IPS-15b (cell line): ENCODE data around the gene PSMD13.

Source experiments
- H3K27me3 ChIP-seq: one replicate; pipeline ENCODE4 v1.6.1; 2013; ENCODE audit warnings: low read length; ENCODE audit not compliant: control insufficient read depth, insufficient read depth
- H3K36me3 ChIP-seq: one replicate; pipeline ENCODE4 v1.6.1; 2013; ENCODE audit warnings: low read length; ENCODE audit not compliant: control insufficient read depth, insufficient read depth
- H3K4me1 ChIP-seq: one replicate; pipeline ENCODE4 v1.6.1; 2013; ENCODE audit warnings: mild to moderate bottlenecking, low read length; ENCODE audit not compliant: control insufficient read depth, insufficient read depth
- H3K4me3 ChIP-seq: one replicate; pipeline ENCODE4 v1.5.1; 2013; ENCODE audit warnings: low read depth, low read length
- H3K9ac ChIP-seq: one replicate; pipeline ENCODE4 v1.6.1; 2013; ENCODE audit warnings: low read depth, mild to moderate bottlenecking, low read length
- H3K9me3 ChIP-seq: one replicate; pipeline ENCODE4 v1.6.1; 2013; ENCODE audit warnings: mild to moderate bottlenecking, low read length; ENCODE audit not compliant: control insufficient read depth, insufficient read depth

The PSMD13 gene

GRCh38 chr11:272195-272930 lies 35.6 kb downstream of the PSMD13 start:
- no peak overlapping the region for H3K9ac ChIP-seq
- H3K36me3 ChIP-seq = no peaks in the 10 kb centered on the region
- H3K9me3 ChIP-seq = no peaks in the 10 kb centered on the region
- peaks cover 3% of the 10 kb centered on the region for H3K27me3 ChIP-seq
- H3K4me3 ChIP-seq = no peak overlapping the region
- peaks cover 12% of the 10 kb centered on the region for H3K4me1 ChIP-seq

GRCh38 chr11:272931-273198 lies 36.1 kb downstream of the PSMD13 start:
- no peak overlapping the region for H3K4me3 ChIP-seq
- H3K9me3 ChIP-seq = no peaks in the 10 kb centered on the region
- no peaks in the 10 kb centered on the region for H3K36me3 ChIP-seq
- peaks cover 6% of the 10 kb centered on the region for H3K27me3 ChIP-seq
- no peak overlapping the region for H3K9ac ChIP-seq
- H3K4me1 ChIP-seq = peaks cover 9% of the 10 kb centered on the region

GRCh38 chr11:276219-276618 lies 39.4 kb downstream of the PSMD13 start:
- Histone ChIP-seq H3K9ac (no peak overlapping the region), H3K27me3 (peaks cover 34% of the 10 kb centered on the region), H3K4me1 (peaks cover 3% of the 10 kb centered on the region)

GRCh38 chr11:278001-278951 lies 41.5 kb downstream of the PSMD13 start, which contains the start of gene NLRP6:
TSS of gene NLRP6 (plus strand) at chr11:278407. CDS start at chr11:278570, 163 bp downstream.
- H3K4me1 ChIP-seq = peaks cover 3% of the 10 kb centered on the region
- H3K36me3 ChIP-seq = no peaks in the 10 kb centered on the region
- no peaks in the 10 kb centered on the region for H3K9me3 ChIP-seq
- peaks cover 51% of the 10 kb centered on the region for H3K27me3 ChIP-seq
- H3K9ac ChIP-seq = no peak within 1 kb of the TSS
- peak within 1 kb of the TSS; percentile 39 for H3K4me3 ChIP-seq

More at GRCh38 chr11:276219-276618, 39.4 kb downstream of the PSMD13 start:
- Histone ChIP-seq H3K36me3 (no peaks in the 10 kb centered on the region), H3K9me3 (no peaks in the 10 kb centered on the region), H3K4me3 (no peak overlapping the region)

- Histone ChIP-seq H3K4me3 (peak overlapping the region; percentile 39), H3K9ac (no peak overlapping the region), H3K9me3 (no peaks in the 10 kb centered on the region), H3K27me3 (peaks cover 51% of the 10 kb centered on the region), H3K4me1 (peaks cover 3% of the 10 kb centered on the region), H3K36me3 (no peaks in the 10 kb centered on the region)
These were observed 42.5 kb downstream of the PSMD13 start for GRCh38 chr11:279040-279965.

- Histone ChIP-seq H3K27me3 (peaks cover 51% of the 10 kb centered on the region), H3K4me1 (peaks cover under 1% of the 10 kb centered on the region), H3K9ac (no peak overlapping the region), H3K9me3 (no peaks in the 10 kb centered on the region), H3K4me3 (peak overlapping the region; percentile 39), H3K36me3 (no peaks in the 10 kb centered on the region)
These were observed 43.4 kb downstream of the PSMD13 start for GRCh38 chr11:279966-280705.

GRCh38 chr11:280706-281485 lies 44.1 kb downstream of the PSMD13 start:
- Histone ChIP-seq H3K9ac (no peak overlapping the region), H3K4me3 (peak overlapping the region; percentile 13), H3K9me3 (no peaks in the 10 kb centered on the region), H3K27me3 (peaks cover 51% of the 10 kb centered on the region), H3K36me3 (no peaks in the 10 kb centered on the region), H3K4me1 (no peaks in the 10 kb centered on the region)

- H3K4me3 ChIP-seq = no peak overlapping the region
- H3K27me3 ChIP-seq = peaks cover 51% of the 10 kb centered on the region
- H3K4me1 ChIP-seq = no peaks in the 10 kb centered on the region
- no peaks in the 10 kb centered on the region for H3K9me3 ChIP-seq
- no peak overlapping the region for H3K9ac ChIP-seq
- H3K36me3 ChIP-seq = no peaks in the 10 kb centered on the region
These were observed 44.8 kb downstream of the PSMD13 start for GRCh38 chr11:281486-282161.

GRCh38 chr11:282171-282570 lies 45.4 kb downstream of the PSMD13 start:
- Histone ChIP-seq H3K9me3 (no peaks in the 10 kb centered on the region), H3K36me3 (no peaks in the 10 kb centered on the region), H3K4me3 (no peak overlapping the region), H3K9ac (no peak overlapping the region), H3K27me3 (peaks cover 54% of the 10 kb centered on the region), H3K4me1 (no peaks in the 10 kb centered on the region)
